Measurements from ENCODE around the gene MGAT5B. TPM values are rescaled to one million over a fixed set of nuclear protein-coding genes. Genes with fewer than 3 reads are reported as not detected.

Gene MGAT5B
- total RNA-seq, 1 donor from 2014 or later: 1.8 TPM

- H3K9me3 ChIP-seq (ENCODE audit: low read depth): no peaks in the 10 kb centered on the region
- Mint-ChIP-seq H3K4me1 (peaks cover 2% of the 10 kb centered on the region), H3K36me3 (peaks cover 5% of the 10 kb centered on the region), H3K4me3 (no peak overlapping the region), H3K27me3 (ENCODE audit: insufficient read depth, low read depth) (peaks cover 7% of the 10 kb centered on the region), H3K9me3 (no peaks in the 10 kb centered on the region), H3K27ac (no peak overlapping the region)
- no peak overlapping the region for H3K4me3 ChIP-seq
- H3K27ac ChIP-seq: no peak overlapping the region
- no peak overlapping the region for H3K4me2 ChIP-seq
- no peak for DNase-seq (ENCODE audit: low spot score)
- peaks cover 13% of the 10 kb centered on the region for H4K20me1 ChIP-seq (ENCODE audit: low read depth)
- no peaks in the 10 kb centered on the region for H3K4me1 ChIP-seq
- H3K27me3 ChIP-seq: no peaks in the 10 kb centered on the region
- TF ChIP-seq CTCF (IDR thresholded peaks at IDR 0.05) (no peak), EZH2 (IDR thresholded peaks at IDR 0.05) (no peak), EZH2phosphoT487 (IDR thresholded peaks at IDR 0.05) (no peak)
- no peaks in the 10 kb centered on the region for H3K36me3 ChIP-seq
- no peak overlapping the region for H2AFZ ChIP-seq (replicated peaks)
- no peaks in the 10 kb centered on the region for H3K79me2 ChIP-seq (ENCODE audit: low read depth)
- no peak overlapping the region for H3K9ac ChIP-seq
- H3F3A ChIP-seq (ENCODE audit: low read depth): peaks cover 8% of the 10 kb centered on the region
Measured at GRCh38 chr17:76905036-76905435, 36.8 kb downstream of the MGAT5B start.

GRCh38 chr17:76905836-76906235, 37.6 kb downstream of the MGAT5B start:
- DNase-seq (ENCODE audit: low spot score): no peak
- no peaks in the 10 kb centered on the region for H3K4me1 ChIP-seq
- H3K27me3 ChIP-seq: no peaks in the 10 kb centered on the region
- H3K27me3 Mint-ChIP-seq (ENCODE audit: insufficient read depth, low read depth): peaks cover 7% of the 10 kb centered on the region
- no peaks in the 10 kb centered on the region for H3K79me2 ChIP-seq (ENCODE audit: low read depth)
- no peak overlapping the region for H2AFZ ChIP-seq (replicated peaks)
- no peak overlapping the region for H3K27ac ChIP-seq
- peaks cover 21% of the 10 kb centered on the region for H4K20me1 ChIP-seq (ENCODE audit: low read depth)
- H3K9ac ChIP-seq: no peak overlapping the region
- H3K9me3 Mint-ChIP-seq: no peaks in the 10 kb centered on the region
- peaks cover 4% of the 10 kb centered on the region for H3K4me1 Mint-ChIP-seq
- no peak overlapping the region for H3K4me3 ChIP-seq
- H3K4me3 Mint-ChIP-seq: no peak overlapping the region
- peaks cover 5% of the 10 kb centered on the region for H3K36me3 Mint-ChIP-seq
- no peak for TF ChIP-seq EZH2 (IDR thresholded peaks at IDR 0.05)
- no peaks in the 10 kb centered on the region for H3K36me3 ChIP-seq
- H3K4me2 ChIP-seq: no peak overlapping the region
- no peak overlapping the region for H3K27ac Mint-ChIP-seq
- no peaks in the 10 kb centered on the region for H3K9me3 ChIP-seq (ENCODE audit: low read depth)
- H3F3A ChIP-seq (ENCODE audit: low read depth): peaks cover 8% of the 10 kb centered on the region

DNA sequence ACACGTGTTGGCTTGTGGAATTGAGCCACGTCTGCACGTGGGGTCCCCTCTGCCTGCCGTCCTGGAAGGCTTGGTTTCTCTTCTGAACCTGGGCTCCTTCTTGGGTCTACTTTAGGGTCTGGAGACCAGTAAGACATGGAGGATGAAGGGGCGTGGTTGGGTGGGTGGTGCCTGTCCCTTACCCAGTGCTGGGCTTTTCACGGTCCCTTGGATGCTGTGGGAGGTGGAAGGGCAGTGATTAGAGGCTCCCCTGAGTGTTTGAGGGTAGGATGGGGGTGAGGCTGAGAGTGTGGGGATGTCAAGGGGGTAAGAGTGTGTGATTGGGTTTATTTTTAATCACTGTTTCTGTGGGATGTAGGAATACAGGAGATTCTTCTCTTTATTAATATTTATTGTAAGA, 38.3 kb downstream of the MGAT5B start:
- Histone ChIP-seq H3K36me3 (no peaks in the 10 kb centered on the region), H3K27me3 (no peaks in the 10 kb centered on the region), H3K27ac (no peak overlapping the region), H4K20me1 (ENCODE audit: low read depth) (peaks cover 26% of the 10 kb centered on the region), H3K4me3 (no peak overlapping the region), H3K9me3 (ENCODE audit: low read depth) (no peaks in the 10 kb centered on the region), H3K4me1 (no peaks in the 10 kb centered on the region), H2AFZ (replicated peaks) (no peak overlapping the region), H3F3A (ENCODE audit: low read depth) (peaks cover 8% of the 10 kb centered on the region), H3K4me2 (no peak overlapping the region), H3K9ac (no peak overlapping the region), H3K79me2 (ENCODE audit: low read depth) (no peaks in the 10 kb centered on the region)
- H3K9me3 Mint-ChIP-seq: no peaks in the 10 kb centered on the region
- no peak for TF ChIP-seq EZH2 (IDR thresholded peaks at IDR 0.05)
- no peak for TF ChIP-seq CTCF (IDR thresholded peaks at IDR 0.05)
- no peak for TF ChIP-seq EZH2phosphoT487 (IDR thresholded peaks at IDR 0.05)
- H3K27me3 Mint-ChIP-seq (ENCODE audit: insufficient read depth, low read depth): peaks cover 5% of the 10 kb centered on the region
- H3K4me1 Mint-ChIP-seq: peaks cover 3% of the 10 kb centered on the region
- no peak overlapping the region for H3K27ac Mint-ChIP-seq
- no peak overlapping the region for H3K4me3 Mint-ChIP-seq
- H3K36me3 Mint-ChIP-seq: peaks cover 5% of the 10 kb centered on the region
- DNase-seq (ENCODE audit: low spot score): no peak

- Histone ChIP-seq H3K4me1 (no peaks in the 10 kb centered on the region), H3K9ac (no peak overlapping the region), H3K36me3 (no peaks in the 10 kb centered on the region), H3F3A (ENCODE audit: low read depth) (peaks cover 8% of the 10 kb centered on the region), H3K4me2 (no peak overlapping the region), H4K20me1 (ENCODE audit: low read depth) (peaks cover 26% of the 10 kb centered on the region), H3K4me3 (no peak overlapping the region), H2AFZ (replicated peaks) (no peak overlapping the region), H3K27me3 (no peaks in the 10 kb centered on the region), H3K27ac (no peak overlapping the region), H3K79me2 (ENCODE audit: low read depth) (no peaks in the 10 kb centered on the region), H3K9me3 (ENCODE audit: low read depth) (no peaks in the 10 kb centered on the region)
- TF ChIP-seq EZH2phosphoT487 (IDR thresholded peaks at IDR 0.05) (no peak), EZH2 (IDR thresholded peaks at IDR 0.05) (no peak), CTCF (IDR thresholded peaks at IDR 0.05) (no peak)
- H3K36me3 Mint-ChIP-seq: peaks cover 5% of the 10 kb centered on the region
- DNase-seq (ENCODE audit: low spot score): no peak
- no peaks in the 10 kb centered on the region for H3K9me3 Mint-ChIP-seq
- no peak overlapping the region for H3K4me3 Mint-ChIP-seq
- peaks cover 6% of the 10 kb centered on the region for H3K4me1 Mint-ChIP-seq
- H3K27me3 Mint-ChIP-seq (ENCODE audit: insufficient read depth, low read depth): peaks cover 5% of the 10 kb centered on the region
- no peak overlapping the region for H3K27ac Mint-ChIP-seq
Measured at GRCh38 chr17:76907352-76907751, 39.1 kb downstream of the MGAT5B start.
